AG09309 (cell line): ENCODE results near the gene ATP8B1.

Experiments
- DNase-seq: peaks from one replicate; pipeline ENCODE4 v3.0.0-alpha.2; 2010; ENCODE audit warnings: low read depth
- H3K4me3 ChIP-seq: 2 replicates; pipeline ENCODE4 v1.5.1; 2011; ENCODE audit warnings: mild to moderate bottlenecking, low read depth, low read length, moderate library complexity; ENCODE audit not compliant: control insufficient read depth
- CTCF ChIP-seq: IDR thresholded peaks from 2 replicates; pipeline ENCODE4 v1.5.1; 2011; ENCODE audit warnings: mild to moderate bottlenecking, low read depth, low read length, inconsistent platforms; ENCODE audit not compliant: insufficient read depth, control insufficient read depth; ENCODE audit errors: missing control alignments

ATP8B1 gene

GRCh38 chr18:57705832-57706595 is 97.1 kb downstream of the ATP8B1 start:
- no peak for DNase-seq
- no peak for TF ChIP-seq CTCF
- no peak overlapping the region for H3K4me3 ChIP-seq

GRCh38 chr18:57705011-57705410 is 98.1 kb downstream of the ATP8B1 start:
- H3K4me3 ChIP-seq = no peak overlapping the region
- no peak for DNase-seq
- TF ChIP-seq CTCF = no peak

- H3K4me3 ChIP-seq = no peak overlapping the region
- peak; percentile 60 for DNase-seq
- no peak for TF ChIP-seq CTCF
Observed at GRCh38 chr18:57698571-57699276, 104.4 kb downstream of the ATP8B1 start.

- no peak overlapping the region for H3K4me3 ChIP-seq
- no peak for TF ChIP-seq CTCF
- no peak for DNase-seq
Observed at GRCh38 chr18:57697426-57697825, 105.7 kb downstream of the ATP8B1 start.

GRCh38 chr18:57696271-57696670 is 106.8 kb downstream of the ATP8B1 start:
- no peak for DNase-seq
- no peak overlapping the region for H3K4me3 ChIP-seq
- no peak for TF ChIP-seq CTCF

GRCh38 chr18:57691363-57691762 is 111.8 kb downstream of the ATP8B1 start:
- no peak for DNase-seq
- no peak for TF ChIP-seq CTCF
- H3K4me3 ChIP-seq = no peak overlapping the region
